ENCODE data around the gene TBL1X.

DNA sequence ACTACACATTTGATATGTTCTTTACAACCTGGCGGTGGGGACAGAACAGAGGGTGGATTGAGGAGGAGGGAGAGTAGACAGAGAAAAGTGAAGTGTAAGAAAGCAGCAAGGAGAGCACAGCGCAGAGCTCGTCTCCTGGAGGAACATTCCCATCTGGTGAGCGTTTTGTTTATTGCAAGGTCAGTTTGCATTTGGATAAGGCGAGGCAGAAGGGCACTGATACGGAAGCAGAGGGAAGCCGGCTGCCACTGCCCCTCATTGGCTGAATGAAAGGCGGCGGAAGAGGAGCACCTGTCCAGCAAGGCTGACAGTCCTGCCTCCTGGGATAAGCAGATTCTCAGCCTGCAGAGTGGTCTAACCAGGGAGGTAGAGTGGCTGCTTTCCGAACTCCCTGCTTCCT is 217.6 kb downstream of the TBL1X start:
- TF ChIP-seq, protein P1, sequence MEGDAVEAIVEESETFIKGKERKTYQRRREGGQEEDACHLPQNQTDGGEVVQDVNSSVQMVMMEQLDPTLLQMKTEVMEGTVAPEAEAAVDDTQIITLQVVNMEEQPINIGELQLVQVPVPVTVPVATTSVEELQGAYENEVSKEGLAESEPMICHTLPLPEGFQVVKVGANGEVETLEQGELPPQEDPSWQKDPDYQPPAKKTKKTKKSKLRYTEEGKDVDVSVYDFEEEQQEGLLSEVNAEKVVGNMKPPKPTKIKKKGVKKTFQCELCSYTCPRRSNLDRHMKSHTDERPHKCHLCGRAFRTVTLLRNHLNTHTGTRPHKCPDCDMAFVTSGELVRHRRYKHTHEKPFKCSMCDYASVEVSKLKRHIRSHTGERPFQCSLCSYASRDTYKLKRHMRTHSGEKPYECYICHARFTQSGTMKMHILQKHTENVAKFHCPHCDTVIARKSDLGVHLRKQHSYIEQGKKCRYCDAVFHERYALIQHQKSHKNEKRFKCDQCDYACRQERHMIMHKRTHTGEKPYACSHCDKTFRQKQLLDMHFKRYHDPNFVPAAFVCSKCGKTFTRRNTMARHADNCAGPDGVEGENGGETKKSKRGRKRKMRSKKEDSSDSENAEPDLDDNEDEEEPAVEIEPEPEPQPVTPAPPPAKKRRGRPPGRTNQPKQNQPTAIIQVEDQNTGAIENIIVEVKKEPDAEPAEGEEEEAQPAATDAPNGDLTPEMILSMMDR (IDR thresholded peaks at IDR 0.05) = no peak
- TF ChIP-seq POLR2A (IDR thresholded peaks at IDR 0.05) (no peak), POLR2AphosphoS5 (IDR thresholded peaks at IDR 0.05) (no peak)

Measured in breast epithelium (tissue), 3 donors.